GM21576 (cell line): ENCODE results near the gene APOLD1.
A peak's percentile ranks its signal among the peaks of the same experiment; 100 is the strongest.
"Not testable (repeated sequence)": the region's sequence is repeated elsewhere in the genome, so short reads cannot be mapped to it uniquely, and the experiment has no call there.

ENCODE experiments used
- ATAC-seq: cut with Tn5 transposase; IDR thresholded peaks from one replicate; pipeline ENCODE4 v1.9.1; 2021; ENCODE audit warnings: mild to moderate bottlenecking, moderate library complexity; ENCODE audit not compliant: unreplicated experiment

The APOLD1 gene

GRCh38 chr12:12786351-12786705 is 869 bp downstream of the APOLD1 start:
- ATAC-seq: peak; percentile 4

- ATAC-seq: peak; percentile 78
Observed at GRCh38 chr12:12786706-12787601, 1.5 kb downstream of the APOLD1 start.

- ATAC-seq: no peak
Observed at GRCh38 chr12:12788131-12788530, 2.7 kb downstream of the APOLD1 start.

- ATAC-seq: peak; percentile 57
Observed at GRCh38 chr12:12788675-12789368, 3.4 kb downstream of the APOLD1 start.

- ATAC-seq: no peak
Observed at GRCh38 chr12:12790956-12791355, 5.5 kb downstream of the APOLD1 start.

GRCh38 chr12:12791756-12792369 is 6.4 kb downstream of the APOLD1 start:
- no peak for ATAC-seq

- no peak for ATAC-seq
Observed at GRCh38 chr12:12792421-12792820, 7.0 kb downstream of the APOLD1 start.

- ATAC-seq: no peak
Observed at GRCh38 chr12:12794686-12795085, 9.2 kb downstream of the APOLD1 start.

- ATAC-seq: no peak
Observed at GRCh38 chr12:12796171-12796570, 10.7 kb downstream of the APOLD1 start.

GRCh38 chr12:12796928-12797793 is 11.7 kb downstream of the APOLD1 start:
- ATAC-seq: no peak

GRCh38 chr12:12797794-12798152 is 12.3 kb downstream of the APOLD1 start:
- no peak for ATAC-seq

- ATAC-seq: no peak
Observed at GRCh38 chr12:12798480-12798879, 13.0 kb downstream of the APOLD1 start.

- no peak for ATAC-seq
Observed at GRCh38 chr12:12799163-12799920, 13.9 kb downstream of the APOLD1 start.

GRCh38 chr12:12800406-12801180 is 15.1 kb downstream of the APOLD1 start:
- ATAC-seq: no peak

- ATAC-seq: not testable (repeated sequence)
Observed at GRCh38 chr12:12801656-12802055, 16.2 kb downstream of the APOLD1 start.

- peak; percentile 90 for ATAC-seq
Observed at GRCh38 chr12:12803186-12803585, 17.7 kb downstream of the APOLD1 start.

GRCh38 chr12:12804011-12804410 is 18.6 kb downstream of the APOLD1 start:
- ATAC-seq: no peak

GRCh38 chr12:12804432-12804886 is 19.0 kb downstream of the APOLD1 start:
- no peak for ATAC-seq

- ATAC-seq: no peak
Observed at GRCh38 chr12:12806784-12807516, 21.5 kb downstream of the APOLD1 start.
